Effector memory CD4-positive, alpha-beta T cell (primary cell): Measurements from ENCODE around the gene PRUNE1.

Source experiments
- DNase-seq, 3 donors: peaks; one replicate each; pipeline ENCODE4 v3.0.0-alpha.2; 2020
- H3K27ac ChIP-seq: 2 replicates; pipeline ENCODE4 v1.7.0; 2013; ENCODE audit warnings: mild to moderate bottlenecking, low read length, moderate library complexity; ENCODE audit not compliant: insufficient read depth, poor library complexity, severe bottlenecking
- H3K27me3 ChIP-seq: replicated peaks from 2 replicates; pipeline ENCODE4 v1.7.0; 2013; ENCODE audit warnings: mild to moderate bottlenecking, low read length; ENCODE audit not compliant: insufficient read depth, control insufficient read depth, poor library complexity, severe bottlenecking
- H3K36me3 ChIP-seq: 2 replicates; pipeline ENCODE4 v1.7.0; 2013; ENCODE audit warnings: mild to moderate bottlenecking, low read length, moderate library complexity; ENCODE audit not compliant: control insufficient read depth, insufficient read depth
- H3K4me1 ChIP-seq: 2 replicates; pipeline ENCODE4 v1.7.0; 2013; ENCODE audit warnings: low read length, mild to moderate bottlenecking; ENCODE audit not compliant: control insufficient read depth, insufficient read depth, poor library complexity, severe bottlenecking
- H3K4me3 ChIP-seq: 2 replicates; pipeline ENCODE4 v1.7.0; 2013; ENCODE audit warnings: low read length, low read depth, mild to moderate bottlenecking; ENCODE audit not compliant: insufficient read depth, poor library complexity, severe bottlenecking
- H3K9me3 ChIP-seq: 2 replicates; pipeline ENCODE4 v1.7.0; 2013; ENCODE audit warnings: mild to moderate bottlenecking, low read length, moderate library complexity; ENCODE audit not compliant: control insufficient read depth

Gene PRUNE1

DNA sequence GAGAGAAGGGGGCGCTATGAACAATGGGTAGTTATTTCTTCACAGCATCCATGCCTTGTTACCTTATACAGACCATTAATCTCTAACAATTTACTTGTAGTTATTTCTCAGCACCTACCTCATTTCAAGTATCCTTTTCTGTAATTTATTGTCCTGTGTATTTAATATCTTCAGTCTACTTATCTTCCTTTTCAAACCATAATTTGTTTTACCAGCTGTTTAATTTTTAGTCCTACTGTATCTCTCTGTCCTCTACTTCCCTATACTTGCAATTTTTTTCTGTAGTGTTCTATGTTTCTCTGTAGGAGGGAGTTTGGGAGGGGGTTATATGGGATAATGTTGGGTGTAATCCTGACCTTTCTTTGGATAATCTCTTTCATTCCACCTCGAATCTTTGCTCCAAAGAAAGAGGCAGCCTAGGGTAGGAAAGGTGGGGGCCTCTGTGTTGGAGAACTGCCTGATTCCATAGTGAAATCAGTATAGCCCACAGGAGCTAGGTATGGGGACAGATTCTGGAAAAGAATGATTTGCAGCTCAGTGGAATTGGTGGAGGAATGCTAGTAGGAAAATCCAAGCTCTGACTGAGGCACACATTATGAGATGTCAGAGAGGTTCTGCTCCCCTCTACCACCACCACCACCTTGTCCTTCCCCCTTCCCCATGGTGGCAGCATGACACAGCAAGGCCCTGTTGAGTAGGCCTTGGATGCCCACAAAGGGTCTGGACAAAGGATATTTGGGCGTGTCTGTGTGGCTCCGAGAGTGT lies 52.6 kb downstream of the PRUNE1 start:
- Histone ChIP-seq H3K36me3 (peaks cover 2% of the 10 kb centered on the region), H3K27ac (no peak overlapping the region), H3K9me3 (no peaks in the 10 kb centered on the region), H3K4me1 (peaks cover 17% of the 10 kb centered on the region), H3K27me3 (no peaks in the 10 kb centered on the region), H3K4me3 (peak overlapping the region; percentile 88)
- DNase-seq: no peak

- no peaks in the 10 kb centered on the region for H3K9me3 ChIP-seq
- no peak overlapping the region for H3K4me3 ChIP-seq
- H3K27ac ChIP-seq: no peak overlapping the region
- H3K27me3 ChIP-seq: no peaks in the 10 kb centered on the region
- H3K4me1 ChIP-seq: peaks cover 13% of the 10 kb centered on the region
- DNase-seq: no peak
- H3K36me3 ChIP-seq: peaks cover 2% of the 10 kb centered on the region
Measured at GRCh38 chr1:151061704-151062103, 53.5 kb downstream of the PRUNE1 start.

DNA sequence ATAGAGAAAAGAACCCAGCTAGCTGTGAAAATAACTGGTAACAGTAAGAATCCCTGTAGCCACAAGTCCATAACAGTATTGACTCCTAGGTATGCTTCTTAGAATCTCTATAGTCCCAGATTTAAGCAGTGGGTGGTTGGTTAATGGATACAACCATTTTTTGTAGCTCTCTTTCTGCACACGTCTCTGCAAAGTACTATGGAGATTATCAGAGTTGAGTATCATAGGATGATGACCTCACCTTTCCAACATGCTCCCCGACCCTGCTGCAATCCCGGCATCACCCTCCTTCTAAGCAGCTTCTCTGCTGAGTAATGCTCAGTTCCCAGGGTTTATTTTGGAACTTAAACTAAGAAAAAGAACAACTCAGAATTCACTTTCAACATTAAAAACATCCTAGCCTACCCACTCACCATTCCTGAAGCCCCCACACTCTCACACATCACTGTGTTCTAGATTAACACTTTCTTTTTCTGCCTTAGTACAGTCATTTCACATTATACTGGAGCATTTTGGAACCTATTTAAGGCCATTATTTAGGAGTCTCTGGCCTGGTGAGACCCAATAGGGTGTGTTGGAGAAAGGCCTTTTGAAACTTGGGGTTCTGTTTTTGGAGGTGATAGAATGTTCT lies 54.6 kb downstream of the PRUNE1 start:
- no peaks in the 10 kb centered on the region for H3K36me3 ChIP-seq
- no peak for DNase-seq
- no peak overlapping the region for H3K27ac ChIP-seq
- peaks cover 11% of the 10 kb centered on the region for H3K4me1 ChIP-seq
- H3K9me3 ChIP-seq: no peaks in the 10 kb centered on the region
- no peak overlapping the region for H3K4me3 ChIP-seq
- no peaks in the 10 kb centered on the region for H3K27me3 ChIP-seq

DNA sequence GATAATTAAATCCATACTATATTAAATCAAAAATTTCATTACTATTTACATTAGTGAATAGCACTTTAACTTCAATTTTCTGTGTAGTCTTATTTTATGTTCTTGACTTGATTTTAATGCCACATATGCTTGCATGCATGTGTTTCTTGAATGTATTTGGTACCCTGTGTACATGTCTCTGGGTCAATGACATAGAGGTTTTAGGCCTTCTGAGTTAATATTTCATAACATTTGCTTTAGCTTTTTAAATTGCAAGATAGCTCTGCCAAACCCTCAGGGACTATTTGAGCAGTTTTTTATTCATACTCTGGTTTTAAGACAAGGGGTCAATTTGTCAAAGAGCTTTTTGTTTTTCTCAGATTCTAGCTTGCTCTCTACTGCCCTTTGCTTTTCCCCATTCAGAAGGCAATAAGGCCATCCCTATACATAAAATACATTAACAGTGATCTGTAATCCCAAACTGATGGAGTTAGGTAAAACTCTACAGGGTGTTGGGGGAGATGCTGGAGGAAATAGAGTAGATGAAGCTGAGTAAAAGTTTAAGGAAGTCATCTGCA lies 56.9 kb downstream of the PRUNE1 start:
- no peak overlapping the region for H3K4me3 ChIP-seq
- H3K27me3 ChIP-seq: no peaks in the 10 kb centered on the region
- H3K4me1 ChIP-seq: peaks cover 4% of the 10 kb centered on the region
- H3K27ac ChIP-seq: no peak overlapping the region
- H3K9me3 ChIP-seq: no peaks in the 10 kb centered on the region
- no peaks in the 10 kb centered on the region for H3K36me3 ChIP-seq
- DNase-seq: no peak

- Histone ChIP-seq H3K36me3 (peaks cover 2% of the 10 kb centered on the region), H3K27me3 (no peaks in the 10 kb centered on the region), H3K4me3 (no peak overlapping the region), H3K4me1 (peaks cover 5% of the 10 kb centered on the region), H3K27ac (no peak overlapping the region), H3K9me3 (no peaks in the 10 kb centered on the region)
- DNase-seq: no peak
Measured at GRCh38 chr1:151067185-151067584, 58.9 kb downstream of the PRUNE1 start.

- Histone ChIP-seq H3K4me1 (peaks cover 5% of the 10 kb centered on the region), H3K27ac (no peak overlapping the region), H3K9me3 (no peaks in the 10 kb centered on the region), H3K4me3 (no peak overlapping the region), H3K36me3 (peaks cover 2% of the 10 kb centered on the region), H3K27me3 (no peaks in the 10 kb centered on the region)
- DNase-seq: no peak
Measured at GRCh38 chr1:151069103-151069486, 60.8 kb downstream of the PRUNE1 start.

- Histone ChIP-seq H3K4me3 (peak within 1 kb of the TSS; percentile 90), H3K27ac (peak within 1 kb of the TSS; percentile 97), H3K27me3 (no peaks in the 10 kb centered on the region), H3K9me3 (no peaks in the 10 kb centered on the region), H3K4me1 (peaks cover 5% of the 10 kb centered on the region), H3K36me3 (peaks cover 2% of the 10 kb centered on the region)
- peak; percentile 72 to 81 (median 76) for DNase-seq
Measured at GRCh38 chr1:151070474-151071276, 62.4 kb downstream of the PRUNE1 start, which contains the start of gene GABPB2. Gene GABPB2 (plus strand): TSS chr1:151070761. CDS start chr1:151088190, 17,429 bp downstream.

GRCh38 chr1:151072224-151072623 lies 64.0 kb downstream of the PRUNE1 start:
- H3K36me3 ChIP-seq: peaks cover 2% of the 10 kb centered on the region
- H3K27me3 ChIP-seq: no peaks in the 10 kb centered on the region
- peaks cover 5% of the 10 kb centered on the region for H3K4me1 ChIP-seq
- H3K27ac ChIP-seq: no peak overlapping the region
- no peak overlapping the region for H3K4me3 ChIP-seq
- no peaks in the 10 kb centered on the region for H3K9me3 ChIP-seq
- no peak for DNase-seq
